Activated T-cell treated with anti-CD3 and anti-CD28 coated beads for 1 hour (primary cell): Measurements from ENCODE around the gene FAM180B.

Source experiments
- DNase-seq: peaks from one replicate; pipeline ENCODE4 v3.0.0-alpha.2; 2020; ENCODE audit warnings: low read depth

FAM180B gene

GRCh38 chr11:47569646-47570045 is 16.8 kb upstream of the FAM180B start:
- no peak for DNase-seq

- no peak for DNase-seq
Measured at GRCh38 chr11:47570651-47571356, 15.7 kb upstream of the FAM180B start.

- no peak for DNase-seq
Measured at GRCh38 chr11:47571357-47571729, 15.1 kb upstream of the FAM180B start.

- no peak for DNase-seq
Measured at GRCh38 chr11:47571895-47572294, 14.6 kb upstream of the FAM180B start.

- DNase-seq, result no peak
Measured at GRCh38 chr11:47572715-47573255, 13.7 kb upstream of the FAM180B start.

- no peak for DNase-seq
Measured at GRCh38 chr11:47573321-47573720, 13.2 kb upstream of the FAM180B start.

- no peak for DNase-seq
Measured at GRCh38 chr11:47577460-47578041, 8.9 kb upstream of the FAM180B start.

GRCh38 chr11:47578524-47579494 is 7.7 kb upstream of the FAM180B start, which contains the start of the genes KBTBD4 and NDUFS3:
Gene KBTBD4 (minus strand): TSS chr11:47578970. CDS start chr11:47578951, 19 bp downstream.
Gene NDUFS3 (plus strand): TSS chr11:47579074. CDS start chr11:47579092, 18 bp downstream.
- DNase-seq, result peak; percentile 84

GRCh38 chr11:47583844-47584243 is 2.6 kb upstream of the FAM180B start:
- DNase-seq, result no peak

GRCh38 chr11:47587039-47587716 is 700 bp downstream of the FAM180B start:
- no peak for DNase-seq

- no peak for DNase-seq
Measured at GRCh38 chr11:47587723-47588326, 1.3 kb downstream of the FAM180B start.

- no peak for DNase-seq
Measured at GRCh38 chr11:47589118-47589517, 2.6 kb downstream of the FAM180B start.

- no peak for DNase-seq
Measured at GRCh38 chr11:47589584-47589976, 3.1 kb downstream of the FAM180B start.

GRCh38 chr11:47589977-47590861 is 3.7 kb downstream of the FAM180B start:
- DNase-seq, result no peak

- DNase-seq, result no peak
Measured at GRCh38 chr11:47591764-47592163, 5.3 kb downstream of the FAM180B start.

- DNase-seq, result no peak
Measured at GRCh38 chr11:47592251-47592650, 5.8 kb downstream of the FAM180B start.

- no peak for DNase-seq
Measured at GRCh38 chr11:47592970-47593369, 6.5 kb downstream of the FAM180B start.

- no peak for DNase-seq
Measured at GRCh38 chr11:47593492-47593933, 7.0 kb downstream of the FAM180B start.

GRCh38 chr11:47593934-47594855 is 7.7 kb downstream of the FAM180B start, which contains the start of gene C1QTNF4:
Gene C1QTNF4 (minus strand): TSS chr11:47594411. CDS start chr11:47590810, 3,601 bp downstream.
- no peak for DNase-seq
